HCT116 (cell line): ENCODE results near the gene RRH. TPM values are rescaled to one million over a fixed set of nuclear protein-coding genes. Genes with fewer than 3 reads are reported as not detected.

Experiments used
- ATAC-seq: fragments of 200-7000 bp; cut with Tn5 transposase; 2 replicates; pipeline ENCODE4 v1.9.1; 2020; ENCODE audit warnings: mild to moderate bottlenecking, moderate library complexity
- BruUV-seq: library from RNA; stranded (reverse); fragments of 400-500 nt; replicated peaks from 2 replicates; lab custom pipeline; 2021; lab: Mats Ljungman, UMichigan
- CTCF ChIA-PET: fragments of 300-600 bp; sonication (Branson Sonifier 250); formaldehyde crosslinking; loops from one replicate; lab custom pipeline; 2021; ENCODE audit warnings: antibody characterized with exemption; lab: Charles Lee
- POLR2A ChIA-PET: fragments of 300-600, 350-600 bp; sonication (Branson Sonifier 250); formaldehyde crosslinking; loops from one replicate; lab custom pipeline; 2021; ENCODE audit warnings: antibody characterized with exemption; lab: Charles Lee
- RAD21 ChIA-PET, 2 experiments: fragments of 300-600 bp; sonication (Branson Sonifier 250); formaldehyde crosslinking; loops; one replicate each; lab custom pipeline; 2023; ENCODE audit warnings: low total read pairs in 2 of 2; ENCODE audit not compliant: uncharacterized antibody in 2 of 2, unreplicated experiment in 2 of 2, low non-redundant PET in 1 of 2; lab: Charles Lee
- DNase-seq: peaks from one replicate; pipeline ENCODE4 v3.0.0-alpha.2; 2010; ENCODE audit warnings: low read depth, low spot score
- H2AFZ ChIP-seq: fragments of 200-600 bp; shearing (Covaris generic), sonication (generic); 2 replicates; pipeline ENCODE4 v1.6.1; 2017; ENCODE audit warnings: low read depth, mixed run types, mixed read lengths, antibody characterized with exemption, low read length; ENCODE audit not compliant: poor library complexity, severe bottlenecking
- H3K27ac ChIP-seq: 2 replicates; pipeline ENCODE4 v1.5.1; 2012; ENCODE audit warnings: low read depth, low read length
- H3K27me3 ChIP-seq: fragments of 200-600 bp; sonication (generic); 2 replicates; pipeline ENCODE4 v1.6.1; 2016; ENCODE audit warnings: mixed run types, low read length, mixed read lengths; ENCODE audit not compliant: insufficient read depth
- H3K36me3 ChIP-seq, 2 experiments: fragments of 200-500 bp in 1 of 2; fragments of 200-600 bp in 1 of 2; sonication (Bioruptor generic) in 1 of 2; sonication (generic) in 1 of 2; 2 replicates each; pipeline versions ENCODE4 v1.5.1 to v1.6.1; 2014 to 2016; ENCODE audit warnings: low read length in 2 of 2, inconsistent platforms in 1 of 2, mixed read lengths in 1 of 2, mixed run types in 1 of 2; ENCODE audit not compliant: insufficient read depth in 2 of 2, control insufficient read depth in 1 of 2
- H3K4me1 ChIP-seq, 2 experiments: fragments of 200-600 bp in 1 of 2; sonication (generic) in 1 of 2; 2 replicates each; pipeline versions ENCODE4 v1.5.1 to v1.6.1; 2012 to 2017; ENCODE audit warnings: low read length in 2 of 2, inconsistent platforms in 1 of 2, mild to moderate bottlenecking in 1 of 2, mixed read lengths in 1 of 2, mixed run types in 1 of 2, moderate library complexity in 1 of 2; ENCODE audit not compliant: insufficient read depth in 2 of 2, control insufficient read depth in 1 of 2
- H3K4me2 ChIP-seq: fragments of 200-600 bp; sonication (generic); 2 replicates; pipeline ENCODE4 v1.6.1; 2017; ENCODE audit warnings: mixed run types, low read length, mixed read lengths
- H3K4me3 ChIP-seq, 2 experiments: fragments of 200-600 bp in 1 of 2; sonication (generic) in 1 of 2; replicated peaks in 1 of 2; 2 replicates each; pipeline ENCODE4 v1.5.1; 2011 to 2016; ENCODE audit warnings: low read length in 2 of 2, control low read depth in 1 of 2, low read depth in 1 of 2, mild to moderate bottlenecking in 1 of 2, mixed read lengths in 1 of 2, mixed run types in 1 of 2
- H3K79me2 ChIP-seq: fragments of 200-600 bp; sonication (generic); 2 replicates; pipeline ENCODE4 v1.6.1; 2017; ENCODE audit warnings: mild to moderate bottlenecking, mixed run types, low read length, moderate library complexity, mixed read lengths; ENCODE audit not compliant: insufficient read depth
- H3K9ac ChIP-seq: fragments of 200-600 bp; sonication (generic); 2 replicates; pipeline ENCODE4 v1.6.1; 2016; ENCODE audit warnings: low read length, mixed read lengths
- H3K9me2 ChIP-seq: fragments of 200-600 bp; sonication (generic), shearing (Covaris generic); 2 replicates; pipeline ENCODE4 v1.6.1; 2017; ENCODE audit warnings: mixed run types, mild to moderate bottlenecking, moderate library complexity; ENCODE audit not compliant: insufficient read depth
- H3K9me3 ChIP-seq, 2 experiments: fragments of 200-500 bp in 1 of 2; fragments of 200-600 bp in 1 of 2; sonication (Bioruptor generic) in 1 of 2; sonication (generic) in 1 of 2; 2 replicates each; pipeline ENCODE4 v1.6.1; 2014 to 2017; ENCODE audit warnings: low read length in 2 of 2, mixed read lengths in 2 of 2, inconsistent platforms in 1 of 2, low read depth in 1 of 2, mild to moderate bottlenecking in 1 of 2, mixed run types in 1 of 2, moderate library complexity in 1 of 2; ENCODE audit not compliant: control insufficient read depth in 1 of 2, insufficient read depth in 1 of 2
- H4K20me1 ChIP-seq: fragments of 200-600 bp; sonication (generic), shearing (Covaris generic); 2 replicates; pipeline ENCODE4 v1.6.1; 2017; ENCODE audit warnings: mixed run types, mild to moderate bottlenecking, moderate library complexity; ENCODE audit not compliant: insufficient read depth
- EGR1 ChIP-seq: IDR thresholded peaks from 2 replicates; pipeline ENCODE4 v1.6.1; 2012; ENCODE audit warnings: low read depth
- EZH2 ChIP-seq: fragments of 200-600 bp; sonication (generic); IDR thresholded peaks from 2 replicates; pipeline ENCODE4 v1.6.1; 2017; ENCODE audit warnings: antibody characterized with exemption, mixed run types
- EZH2phosphoT487 ChIP-seq: fragments of 200-600 bp; IDR thresholded peaks from 2 replicates; pipeline ENCODE4 v1.6.1; 2018; ENCODE audit warnings: antibody characterized with exemption, borderline replicate concordance
- FOSL1 ChIP-seq: IDR thresholded peaks from 2 replicates; pipeline ENCODE4 v1.6.1; 2012; ENCODE audit warnings: low read depth
- POLR2A ChIP-seq: IDR thresholded peaks from 2 replicates; pipeline ENCODE4 v1.7.0; 2011; ENCODE audit warnings: borderline replicate concordance; ENCODE audit not compliant: insufficient read depth, insufficient read length; ENCODE audit errors: extremely low read depth
- POLR2AphosphoS5 ChIP-seq: IDR thresholded peaks from 2 replicates; pipeline ENCODE4 v1.6.1; 2011; ENCODE audit warnings: mild to moderate bottlenecking, low read depth, low read length, moderate library complexity
- RAD21 ChIP-seq: IDR thresholded peaks from 2 replicates; pipeline ENCODE4 v1.6.1; 2012; ENCODE audit warnings: low read depth, mild to moderate bottlenecking
- REST ChIP-seq: IDR thresholded peaks from 2 replicates; pipeline ENCODE4 v1.6.1; 2012; ENCODE audit warnings: low read depth
- SIN3A ChIP-seq: IDR thresholded peaks from 2 replicates; pipeline ENCODE4 v1.6.1; 2012; ENCODE audit warnings: low read depth
- SP1 ChIP-seq: IDR thresholded peaks from 2 replicates; pipeline ENCODE4 v1.6.1; 2012; ENCODE audit warnings: low read depth
- SRF ChIP-seq: IDR thresholded peaks from 2 replicates; pipeline ENCODE4 v1.6.1; 2012; ENCODE audit warnings: low read depth
- TCF7L2 ChIP-seq: IDR thresholded peaks from 2 replicates; pipeline ENCODE4 v1.7.0; 2011; ENCODE audit warnings: borderline replicate concordance, inconsistent platforms; ENCODE audit not compliant: insufficient read depth, insufficient read length; ENCODE audit errors: extremely low read depth
- YY1 ChIP-seq: IDR thresholded peaks from 2 replicates; pipeline ENCODE4 v1.6.1; 2011; ENCODE audit warnings: low read length, low read depth, moderate library complexity, mild to moderate bottlenecking; ENCODE audit not compliant: insufficient replicate concordance; ENCODE audit errors: extremely low read depth
- ZFX ChIP-seq: fragments of 450-650 bp; IDR thresholded peaks from 2 replicates; pipeline ENCODE4 v1.6.1; 2017
- intact Hi-C: fragments of 100-400 bp; cut with micrococcal nuclease; formaldehyde crosslinking; loops from 2 replicates; pipeline ENCODE4 v1.10.0; 2022
- total RNA-seq: library from RNA; stranded (reverse); gene quantifications from one replicate; pipeline ENCODE4 v1.2.1, GENCODE V29; 2021; ENCODE audit not compliant: unreplicated experiment
- TF ChIP-seq, protein P1 (sequence below): IDR thresholded peaks from 2 replicates; pipeline ENCODE4 v1.6.1; 2012
- TF ChIP-seq, protein P2 (sequence below): IDR thresholded peaks from 2 replicates; pipeline ENCODE4 v1.6.1; 2012

The RRH gene
- total RNA-seq, 1 experiment from 2014 or later = 0.42 TPM

DNA sequence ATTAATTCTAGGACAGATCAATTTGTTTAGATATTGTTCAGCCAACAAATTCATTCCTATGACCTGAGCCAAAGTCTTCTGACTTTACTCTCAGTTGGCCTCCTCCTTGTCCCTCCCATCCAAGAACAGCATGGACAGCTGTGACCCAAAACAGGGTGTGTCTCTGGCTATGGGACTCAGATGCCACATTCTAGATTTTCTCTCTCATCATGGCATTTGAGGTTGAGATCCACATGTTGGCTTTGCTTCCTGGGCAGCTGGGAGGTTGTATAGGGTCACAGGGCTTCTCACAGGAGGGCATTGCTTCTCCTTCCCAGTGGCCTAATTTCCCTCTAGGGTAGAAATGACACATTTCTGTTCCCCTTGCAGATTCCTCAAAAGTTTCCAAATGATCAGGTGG lies 62.3 kb downstream of the RRH start:
- BruUV-seq = no TSS peak
- no peak for TF ChIP-seq SRF
- no peak for TF ChIP-seq EGR1
- TF ChIP-seq POLR2A = no peak
- TF ChIP-seq, protein P1, sequence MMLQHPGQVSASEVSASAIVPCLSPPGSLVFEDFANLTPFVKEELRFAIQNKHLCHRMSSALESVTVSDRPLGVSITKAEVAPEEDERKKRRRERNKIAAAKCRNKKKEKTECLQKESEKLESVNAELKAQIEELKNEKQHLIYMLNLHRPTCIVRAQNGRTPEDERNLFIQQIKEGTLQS = no peak
- no peak for TF ChIP-seq TCF7L2
- TF ChIP-seq POLR2AphosphoS5 = no peak
- no peak for TF ChIP-seq EZH2phosphoT487
- TF ChIP-seq SIN3A = no peak
- TF ChIP-seq, protein P2, sequence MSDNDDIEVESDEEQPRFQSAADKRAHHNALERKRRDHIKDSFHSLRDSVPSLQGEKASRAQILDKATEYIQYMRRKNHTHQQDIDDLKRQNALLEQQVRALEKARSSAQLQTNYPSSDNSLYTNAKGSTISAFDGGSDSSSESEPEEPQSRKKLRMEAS = no peak
- no peak for TF ChIP-seq REST
- no peak for TF ChIP-seq ZFX
- no peak for TF ChIP-seq FOSL1
- TF ChIP-seq YY1 = no peak
- TF ChIP-seq RAD21 = no peak
- TF ChIP-seq EZH2 = no peak
- no peak for TF ChIP-seq SP1
- TF ChIP-seq, all 23 proteins: peak for 0
- Histone ChIP-seq H3K9ac (no peak overlapping the region), H4K20me1 (no peaks in the 10 kb centered on the region), H3K4me3 (no peak overlapping the region), H3K36me3 (no peaks in the 10 kb centered on the region), H3K4me2 (no peak overlapping the region), H2AFZ (no peak overlapping the region), H3K27me3 (no peaks in the 10 kb centered on the region), H3K9me2 (no peaks in the 10 kb centered on the region), H3K79me2 (no peaks in the 10 kb centered on the region), H3K4me1 (no peaks in the 10 kb centered on the region), H3K9me3 (no peaks in the 10 kb centered on the region), H3K27ac (no peak overlapping the region)
- POLR2A ChIA-PET = no interaction called here
- RAD21 ChIA-PET = no interaction called here
- no peak for DNase-seq
- no peak for ATAC-seq
- CTCF ChIA-PET = no interaction called here
- intact Hi-C loops = no loop called here

Other genes with a start within 250 kb of the RRH start
- 18.1 TPM for gene CASP6, start 124.5 kb upstream of the RRH start, total RNA-seq
- gene PLA2G12A, start 97.9 kb upstream of the RRH start, total RNA-seq = 37.9 TPM
- 0.84 TPM for gene CFI, start 26.0 kb upstream of the RRH start, total RNA-seq
- gene GAR1, start 12.2 kb upstream of the RRH start, total RNA-seq = 40.6 TPM
- 0.47 TPM for gene LRIT3, start 20.1 kb downstream of the RRH start, total RNA-seq
- 0.57 TPM for gene EGF, start 84.9 kb downstream of the RRH start, total RNA-seq